Glutamatergic neuron (in vitro differentiated cells): ENCODE measurements around the gene WAC. TPM values are rescaled to one million over a fixed set of nuclear protein-coding genes. Genes with fewer than 3 reads are reported as not detected.
"Not testable (repeated sequence)": the region's sequence is repeated elsewhere in the genome, so short reads cannot be mapped to it uniquely, and the experiment has no call there.

Experiments used
- DNase-seq: peaks from one replicate; pipeline ENCODE4 v3.0.0; 2022
- H3K27ac Mint-ChIP-seq: one replicate; pipeline ENCODE4 v1.8.0; 2020; ENCODE audit warnings: mild to moderate bottlenecking, mixed read lengths, inconsistent platforms; ENCODE audit not compliant: unreplicated experiment
- H3K27me3 Mint-ChIP-seq: one replicate; pipeline ENCODE4 v1.8.0; 2020; ENCODE audit warnings: mild to moderate bottlenecking, moderate library complexity, mixed read lengths, inconsistent platforms; ENCODE audit not compliant: unreplicated experiment
- H3K36me3 Mint-ChIP-seq: one replicate; pipeline ENCODE4 v1.8.0; 2020; ENCODE audit warnings: mild to moderate bottlenecking, mixed read lengths, inconsistent platforms; ENCODE audit not compliant: unreplicated experiment
- H3K4me1 Mint-ChIP-seq: one replicate; pipeline ENCODE4 v1.8.0; 2020; ENCODE audit warnings: mild to moderate bottlenecking, low read depth, mixed read lengths, inconsistent platforms; ENCODE audit not compliant: unreplicated experiment
- H3K4me3 Mint-ChIP-seq: one replicate; pipeline ENCODE4 v1.8.0; 2020; ENCODE audit warnings: mild to moderate bottlenecking, mixed read lengths, inconsistent platforms; ENCODE audit not compliant: unreplicated experiment
- H3K9me3 Mint-ChIP-seq: one replicate; pipeline ENCODE4 v1.8.0; 2020; ENCODE audit warnings: mild to moderate bottlenecking, moderate library complexity, mixed read lengths, inconsistent platforms; ENCODE audit not compliant: unreplicated experiment
- CTCF ChIP-seq: fragments of 200-600 bp; sonication (generic); IDR thresholded peaks from one replicate; pipeline ENCODE4 v1.5.0; 2021; ENCODE audit not compliant: partially characterized antibody, unreplicated experiment
- total RNA-seq: library from RNA; stranded (reverse); fragmentation: NEBNext Ultra II Directional; extraction: Animal tissue kit (Norgen Biotek cat#: 25700); gene quantifications from one replicate; pipeline ENCODE4 v1.2.1, GENCODE V29; 2021; ENCODE audit not compliant: unreplicated experiment

Gene WAC
- total RNA-seq, 1 donor from 2014 or later, result 121 TPM

- H3K9me3 Mint-ChIP-seq, result peaks cover 3% of the 10 kb centered on the region
- H3K4me3 Mint-ChIP-seq, result no peak overlapping the region
- H3K4me1 Mint-ChIP-seq, result no peaks in the 10 kb centered on the region
- H3K36me3 Mint-ChIP-seq, result no peaks in the 10 kb centered on the region
- H3K27me3 Mint-ChIP-seq, result peaks cover 2% of the 10 kb centered on the region
- no peak overlapping the region for H3K27ac Mint-ChIP-seq
- no peak for DNase-seq
- TF ChIP-seq CTCF, result no peak
Observed at GRCh38 chr10:28604567-28605536, 71.9 kb downstream of the WAC start.

- TF ChIP-seq CTCF, result no peak
- H3K36me3 Mint-ChIP-seq, result no peaks in the 10 kb centered on the region
- no peak overlapping the region for H3K4me3 Mint-ChIP-seq
- H3K27ac Mint-ChIP-seq, result no peak overlapping the region
- H3K27me3 Mint-ChIP-seq, result peaks cover 4% of the 10 kb centered on the region
- H3K9me3 Mint-ChIP-seq, result peaks cover 3% of the 10 kb centered on the region
- no peaks in the 10 kb centered on the region for H3K4me1 Mint-ChIP-seq
- DNase-seq, result no peak
Observed at GRCh38 chr10:28606568-28606967, 73.7 kb downstream of the WAC start.

- not testable (repeated sequence) for H3K27me3 Mint-ChIP-seq, H3K4me1 Mint-ChIP-seq, H3K9me3 Mint-ChIP-seq, H3K36me3 Mint-ChIP-seq, H3K4me3 Mint-ChIP-seq, H3K27ac Mint-ChIP-seq, DNase-seq
Observed at GRCh38 chr10:28609636-28610035, 76.7 kb downstream of the WAC start.

- Mint-ChIP-seq H3K9me3 (peaks cover 8% of the 10 kb centered on the region), H3K4me1 (no peaks in the 10 kb centered on the region), H3K27ac (no peak overlapping the region), H3K27me3 (peaks cover 2% of the 10 kb centered on the region), H3K4me3 (no peak overlapping the region), H3K36me3 (no peaks in the 10 kb centered on the region)
- no peak for DNase-seq
- TF ChIP-seq CTCF, result no peak
Observed at GRCh38 chr10:28612877-28613276, 80.0 kb downstream of the WAC start.

- Mint-ChIP-seq H3K4me3 (no peak overlapping the region), H3K36me3 (no peaks in the 10 kb centered on the region), H3K4me1 (no peaks in the 10 kb centered on the region), H3K27me3 (no peaks in the 10 kb centered on the region), H3K27ac (no peak overlapping the region), H3K9me3 (peaks cover 5% of the 10 kb centered on the region)
- no peak for TF ChIP-seq CTCF
- no peak for DNase-seq
Observed at GRCh38 chr10:28616514-28616913, 83.6 kb downstream of the WAC start.
